HAP-1 (cell line): ENCODE data around the gene ST6GAL1.
"Not testable (repeated sequence)": the region's sequence is repeated elsewhere in the genome, so short reads cannot be mapped to it uniquely, and the experiment has no call there.

ENCODE experiments used
- DNase-seq, 2 experiments: peaks; one replicate each; pipeline ENCODE4 v3.0.0-alpha.2; 2016 to 2020; ENCODE audit warnings: low spot score in 2 of 2
- H3K27me3 ChIP-seq: fragments of 250-450 bp; sonication (Bioruptor Pico); 2 replicates; pipeline ENCODE4 v1.5.1; 2020; ENCODE audit warnings: low read depth, mild to moderate bottlenecking, moderate library complexity
- H3K36me3 ChIP-seq: fragments of 250-450 bp; sonication (Bioruptor Pico); replicated peaks from 2 replicates; pipeline ENCODE4 v1.5.1; 2020; ENCODE audit warnings: mild to moderate bottlenecking
- H3K4me1 ChIP-seq: fragments of 250-450 bp; sonication (Bioruptor Pico); 2 replicates; pipeline ENCODE4 v1.5.1; 2020; ENCODE audit warnings: mild to moderate bottlenecking
- H3K4me3 ChIP-seq: fragments of 250-450 bp; sonication (Bioruptor Pico); 2 replicates; pipeline ENCODE4 v1.5.1; 2020; ENCODE audit warnings: mild to moderate bottlenecking, moderate library complexity
- H3K9me3 ChIP-seq: fragments of 250-450 bp; sonication (Bioruptor Pico); 2 replicates; pipeline ENCODE4 v1.5.1; 2020; ENCODE audit warnings: mild to moderate bottlenecking, moderate library complexity
- in situ Hi-C: fragments of 300-500 bp; cut with MboI; formaldehyde crosslinking; loops from 3 replicates; pipeline ENCODE4 v1.14.3; 2020; ENCODE audit warnings: low sequenced_read_pairs, inconsistent platforms, mixed read lengths

Gene ST6GAL1, protein sequence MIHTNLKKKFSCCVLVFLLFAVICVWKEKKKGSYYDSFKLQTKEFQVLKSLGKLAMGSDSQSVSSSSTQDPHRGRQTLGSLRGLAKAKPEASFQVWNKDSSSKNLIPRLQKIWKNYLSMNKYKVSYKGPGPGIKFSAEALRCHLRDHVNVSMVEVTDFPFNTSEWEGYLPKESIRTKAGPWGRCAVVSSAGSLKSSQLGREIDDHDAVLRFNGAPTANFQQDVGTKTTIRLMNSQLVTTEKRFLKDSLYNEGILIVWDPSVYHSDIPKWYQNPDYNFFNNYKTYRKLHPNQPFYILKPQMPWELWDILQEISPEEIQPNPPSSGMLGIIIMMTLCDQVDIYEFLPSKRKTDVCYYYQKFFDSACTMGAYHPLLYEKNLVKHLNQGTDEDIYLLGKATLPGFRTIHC

DNA sequence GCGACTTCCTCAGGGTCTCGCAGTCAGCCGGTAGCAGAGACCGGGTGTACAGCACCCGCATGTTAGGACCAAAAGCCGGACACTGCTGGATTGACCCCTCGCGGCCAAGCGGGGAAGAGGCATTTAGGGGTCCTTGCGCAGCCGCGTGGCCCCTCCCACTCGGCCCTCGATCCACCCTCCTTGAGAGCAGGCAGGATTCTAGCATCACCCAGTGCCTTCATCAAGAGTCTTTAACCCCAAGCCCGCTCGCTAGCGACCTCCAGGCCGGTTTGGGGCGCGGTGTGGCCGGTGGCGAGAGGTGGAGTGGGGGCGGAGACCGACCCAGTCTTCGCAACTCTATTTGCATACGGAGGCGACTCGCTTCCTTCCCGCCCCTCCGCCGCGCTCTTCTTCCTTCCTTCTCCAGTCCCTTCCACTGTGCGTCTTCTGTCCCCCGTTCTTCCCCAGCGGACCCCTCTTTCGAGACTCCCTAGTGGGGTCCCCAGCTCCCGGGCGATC is at the start of gene ST6GAL1:
Gene ST6GAL1 (plus strand): TSS at position 384 of the 498 bp plus-strand sequence. CDS start 112,178 bp downstream, outside the sequence.
- in situ Hi-C loops = loop anchor here (5.0 to 10.0 kb wide), 2 partner anchors 45 to 83 kb away; no protein-coding TSS in a partner anchor
- no peaks in the 10 kb centered on the region for H3K9me3 ChIP-seq
- peak; percentile 86 to 92 for DNase-seq
- peaks cover 18% of the 10 kb centered on the region for H3K4me1 ChIP-seq
- H3K27me3 ChIP-seq = no peaks in the 10 kb centered on the region
- H3K36me3 ChIP-seq = peaks cover 28% of the 10 kb centered on the region
- peak within 1 kb of the TSS; percentile 91 for H3K4me3 ChIP-seq

DNA sequence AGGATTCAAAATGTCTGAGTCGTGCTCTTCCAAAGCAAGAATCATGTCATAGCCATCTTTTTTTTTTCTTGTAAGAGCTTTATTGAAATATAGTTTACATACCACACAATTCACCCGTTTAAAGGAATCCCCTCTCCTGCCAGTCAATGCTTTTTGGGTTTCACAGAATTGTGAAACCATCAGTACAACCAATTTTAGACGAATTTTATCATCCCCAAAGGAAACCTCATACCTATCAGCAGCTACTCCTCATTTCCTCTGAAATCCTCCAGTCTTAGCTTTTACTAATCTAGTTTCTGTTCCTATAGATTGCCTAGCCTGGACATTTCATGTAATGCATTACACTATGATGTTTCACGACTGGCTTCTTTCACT is 48.2 kb upstream of the ST6GAL1 start:
- Histone ChIP-seq H3K9me3 (no peaks in the 10 kb centered on the region), H3K4me3 (no peak overlapping the region), H3K4me1 (peaks cover 38% of the 10 kb centered on the region), H3K27me3 (no peaks in the 10 kb centered on the region), H3K36me3 (no peaks in the 10 kb centered on the region)
- in situ Hi-C loops = loop anchor here (10.0 kb wide), 1 partner anchor 53 kb away; the partner anchor contains the start of gene ST6GAL1
- DNase-seq = no peak

DNA sequence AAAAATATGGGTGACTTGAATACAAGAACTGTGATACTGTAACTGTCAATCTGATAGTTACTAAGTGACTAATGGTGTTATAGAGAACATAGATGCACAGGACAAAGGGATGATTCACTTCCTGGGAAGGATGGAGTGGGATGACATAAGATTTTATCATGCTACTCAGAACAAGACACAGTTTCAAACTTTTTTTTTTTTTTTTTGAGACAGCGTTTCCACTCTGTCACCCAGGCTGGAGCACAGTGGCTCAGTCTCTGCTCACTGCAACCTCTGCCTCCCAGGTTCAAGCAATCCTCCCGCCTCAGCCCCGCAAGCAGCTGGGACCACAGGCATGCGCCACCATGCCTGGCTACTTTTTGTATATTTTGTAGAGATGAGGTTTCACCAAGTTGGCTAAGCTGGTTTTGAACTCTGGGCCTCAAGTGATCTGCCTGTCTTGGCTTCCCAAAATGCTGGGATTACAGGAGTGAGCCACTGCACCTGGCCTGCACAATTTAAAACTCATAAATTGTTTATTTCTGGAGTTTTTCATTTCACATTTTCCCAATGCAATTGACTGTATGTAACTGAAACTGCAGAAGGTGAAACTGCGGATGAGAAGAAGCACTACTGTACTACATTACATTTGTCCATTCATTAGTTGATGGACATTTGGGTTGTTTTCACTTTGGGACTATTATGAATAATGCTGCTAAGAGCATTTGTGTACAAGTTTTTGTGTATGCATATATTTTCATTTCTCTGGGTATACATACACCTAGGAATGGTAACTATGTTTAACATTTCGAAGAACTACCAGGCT is 47.2 kb upstream of the ST6GAL1 start:
- no peaks in the 10 kb centered on the region for H3K9me3 ChIP-seq
- in situ Hi-C loops = loop anchor here (10.0 kb wide), 1 partner anchor 52 kb away; the partner anchor contains the start of gene ST6GAL1
- no peak for DNase-seq

DNA sequence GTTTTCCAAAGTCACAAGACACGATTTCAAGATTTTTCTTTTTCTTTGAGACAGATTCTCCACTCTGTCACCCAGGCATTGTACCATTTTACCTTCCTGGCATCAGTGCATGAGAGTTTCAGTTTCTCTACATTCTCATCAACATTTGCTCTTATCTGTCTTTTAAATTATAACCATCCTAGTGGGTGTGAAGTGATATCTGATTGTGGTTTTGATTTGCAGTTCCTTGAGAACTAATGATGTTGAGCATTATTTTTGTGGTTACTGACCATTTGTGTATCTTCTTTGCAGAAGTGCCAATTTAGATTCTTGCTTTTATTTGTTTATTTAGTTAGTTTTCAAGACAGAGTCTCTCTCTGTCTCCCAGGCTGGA is 46.7 kb upstream of the ST6GAL1 start:
- no peaks in the 10 kb centered on the region for H3K36me3 ChIP-seq
- no peaks in the 10 kb centered on the region for H3K9me3 ChIP-seq
- DNase-seq = no peak
- in situ Hi-C loops = loop anchor here (10.0 kb wide), 1 partner anchor 51 kb away; the partner anchor contains the start of gene ST6GAL1
- peaks cover 48% of the 10 kb centered on the region for H3K4me1 ChIP-seq
- H3K27me3 ChIP-seq = no peaks in the 10 kb centered on the region
- no peak overlapping the region for H3K4me3 ChIP-seq

More for the DNA sequence above, 47.2 kb upstream of the ST6GAL1 start:
- no peak overlapping the region for H3K4me3 ChIP-seq
- H3K27me3 ChIP-seq = no peaks in the 10 kb centered on the region
- H3K4me1 ChIP-seq = peaks cover 43% of the 10 kb centered on the region
- H3K36me3 ChIP-seq = no peaks in the 10 kb centered on the region

DNA sequence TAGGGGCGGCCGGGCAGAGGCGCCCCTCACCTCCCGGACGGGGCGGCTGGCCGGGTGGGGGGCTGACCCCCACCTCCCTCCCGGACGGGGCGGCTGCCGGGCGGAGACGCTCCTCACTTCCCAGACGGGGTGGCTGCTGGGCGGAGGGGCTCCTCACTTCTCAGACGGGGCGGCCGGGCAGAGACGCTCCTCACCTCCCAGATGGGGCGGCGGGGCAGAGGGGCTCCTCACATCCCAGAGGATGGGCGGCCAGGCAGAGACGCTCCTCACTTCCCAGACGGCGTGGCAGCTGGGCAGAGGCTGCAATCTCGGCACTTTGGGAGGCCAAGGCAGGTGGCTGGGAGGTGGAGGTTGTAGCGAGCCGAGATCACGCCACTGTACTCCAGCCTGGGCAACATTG is 45.5 kb upstream of the ST6GAL1 start:
- in situ Hi-C loops = loop anchor here (10.0 kb wide), 1 partner anchor 50 kb away; the partner anchor contains the start of gene ST6GAL1
- not testable (repeated sequence) for H3K27me3 ChIP-seq, H3K4me3 ChIP-seq, H3K9me3 ChIP-seq, DNase-seq, H3K36me3 ChIP-seq
- peaks cover 58% of the 10 kb centered on the region for H3K4me1 ChIP-seq

DNA sequence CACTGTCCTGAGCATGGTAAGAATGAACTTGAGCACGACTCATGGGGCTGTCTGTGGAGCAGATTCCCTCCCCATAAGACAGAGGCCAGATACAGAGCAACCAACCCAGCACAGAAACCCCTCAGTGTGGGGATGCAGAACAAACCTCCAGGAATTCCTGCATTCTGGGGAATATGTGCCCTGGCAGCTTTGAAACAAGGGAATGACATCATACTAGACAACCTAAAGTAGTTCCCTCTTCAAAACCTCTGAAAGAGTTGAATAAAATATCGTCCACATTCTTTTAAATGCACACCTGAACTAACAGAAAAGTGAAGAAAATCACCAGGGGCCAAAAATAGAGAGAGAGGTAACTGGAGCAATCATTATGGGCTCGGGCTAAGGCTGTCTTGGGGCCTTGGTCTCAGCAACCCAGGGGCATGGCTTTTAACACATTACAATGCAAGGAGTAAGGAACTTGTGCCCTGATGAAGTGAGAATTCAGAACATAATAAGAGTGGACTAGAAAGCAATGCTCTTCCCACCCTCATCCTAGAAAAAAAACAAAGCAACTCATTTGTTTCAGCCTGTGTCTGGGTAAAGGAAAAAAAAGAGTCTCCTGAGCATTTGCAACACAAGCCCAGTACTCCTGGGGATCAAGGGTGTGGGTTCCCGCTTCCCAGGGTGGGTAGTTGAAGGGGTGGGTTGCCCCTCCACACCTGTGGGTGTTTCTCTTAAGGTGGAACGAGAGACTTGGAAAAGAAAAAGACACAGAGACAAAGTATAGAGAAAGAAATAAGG is 43.9 kb upstream of the ST6GAL1 start:
- Histone ChIP-seq H3K27me3 (no peaks in the 10 kb centered on the region), H3K36me3 (no peaks in the 10 kb centered on the region), H3K9me3 (no peaks in the 10 kb centered on the region), H3K4me3 (no peak overlapping the region), H3K4me1 (peaks cover 70% of the 10 kb centered on the region)
- no peak for DNase-seq
- in situ Hi-C loops = loop anchor here (10.0 kb wide), 1 partner anchor 48 kb away; the partner anchor contains the start of gene ST6GAL1

DNA sequence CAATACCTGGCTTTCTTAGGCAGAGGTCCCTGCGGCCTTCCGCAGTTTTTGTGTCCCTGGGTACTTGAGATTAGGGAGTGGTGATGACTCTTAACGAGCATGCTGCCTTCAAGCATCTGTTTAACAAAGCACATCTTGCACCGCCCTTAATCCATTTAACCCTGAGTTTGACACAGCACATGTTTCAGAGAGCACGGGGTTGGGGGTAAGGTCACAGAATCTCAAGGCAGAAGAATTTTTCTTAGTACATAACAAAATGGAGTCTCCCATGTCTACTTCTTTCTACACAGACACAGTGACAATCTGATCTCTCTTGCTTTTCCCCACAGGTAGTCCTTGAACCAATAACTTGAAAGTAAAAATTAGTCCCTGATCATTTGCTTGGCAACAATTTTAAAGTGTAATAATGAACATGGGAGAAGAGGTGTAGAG is 42.8 kb upstream of the ST6GAL1 start:
- H3K4me1 ChIP-seq = peaks cover 65% of the 10 kb centered on the region
- in situ Hi-C loops = loop anchor here (10.0 kb wide), 1 partner anchor 47 kb away; the partner anchor contains the start of gene ST6GAL1
- not testable (repeated sequence) for H3K36me3 ChIP-seq, H3K4me3 ChIP-seq, H3K9me3 ChIP-seq, H3K27me3 ChIP-seq, DNase-seq

DNA sequence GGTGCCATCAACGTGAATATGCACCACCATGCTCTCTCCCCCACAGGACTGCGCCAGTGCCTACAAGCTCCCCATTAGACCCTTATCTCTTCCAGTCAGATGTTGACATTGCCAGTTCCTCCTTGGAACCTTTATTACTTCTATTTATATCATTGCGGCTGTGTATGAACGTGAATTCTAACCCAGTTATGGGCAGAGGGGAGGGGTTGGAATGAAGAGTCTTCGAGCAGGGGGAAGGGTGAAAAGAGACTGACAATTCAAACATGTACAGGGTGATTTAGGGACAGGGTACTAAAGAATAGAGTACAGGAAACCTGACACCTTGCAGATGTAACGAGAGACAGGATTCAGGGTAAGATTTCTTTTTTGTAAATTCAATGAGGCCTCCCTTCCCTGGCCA is 41.8 kb upstream of the ST6GAL1 start:
- Histone ChIP-seq H3K4me3 (no peak overlapping the region), H3K27me3 (no peaks in the 10 kb centered on the region)

DNA sequence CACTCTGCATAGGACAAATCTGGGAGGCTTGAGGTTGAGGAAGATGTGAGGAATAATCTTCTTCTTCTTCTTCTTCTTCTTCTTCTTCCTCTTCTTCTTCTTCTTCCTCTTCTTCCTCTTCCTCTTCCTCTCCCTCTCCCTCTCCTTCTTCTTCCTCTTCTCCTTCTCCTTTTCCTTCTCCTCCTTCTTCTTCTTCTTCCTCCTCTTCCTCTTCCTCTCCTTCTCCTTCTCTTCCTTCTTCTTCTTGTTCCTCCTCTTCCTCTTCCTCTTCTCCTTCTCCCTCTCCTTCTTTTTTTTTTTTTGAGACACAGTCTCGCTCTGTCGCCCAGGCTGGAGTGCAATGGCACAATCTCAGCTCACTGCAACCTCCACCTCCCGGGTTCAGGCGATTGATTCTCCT is 40.6 kb upstream of the ST6GAL1 start:
- in situ Hi-C loops = loop anchor here (10.0 kb wide), 1 partner anchor 45 kb away; the partner anchor contains the start of gene ST6GAL1
- peaks cover 70% of the 10 kb centered on the region for H3K4me1 ChIP-seq
- not testable (repeated sequence) for DNase-seq, H3K36me3 ChIP-seq, H3K9me3 ChIP-seq, H3K27me3 ChIP-seq, H3K4me3 ChIP-seq

More for the DNA sequence above, 41.8 kb upstream of the ST6GAL1 start:
- in situ Hi-C loops = loop anchor here (10.0 kb wide), 1 partner anchor 46 kb away; the partner anchor contains the start of gene ST6GAL1
- Histone ChIP-seq H3K36me3 (no peaks in the 10 kb centered on the region), H3K9me3 (no peaks in the 10 kb centered on the region), H3K4me1 (peaks cover 68% of the 10 kb centered on the region)
- peak; percentile 77 to 99 for DNase-seq

DNA sequence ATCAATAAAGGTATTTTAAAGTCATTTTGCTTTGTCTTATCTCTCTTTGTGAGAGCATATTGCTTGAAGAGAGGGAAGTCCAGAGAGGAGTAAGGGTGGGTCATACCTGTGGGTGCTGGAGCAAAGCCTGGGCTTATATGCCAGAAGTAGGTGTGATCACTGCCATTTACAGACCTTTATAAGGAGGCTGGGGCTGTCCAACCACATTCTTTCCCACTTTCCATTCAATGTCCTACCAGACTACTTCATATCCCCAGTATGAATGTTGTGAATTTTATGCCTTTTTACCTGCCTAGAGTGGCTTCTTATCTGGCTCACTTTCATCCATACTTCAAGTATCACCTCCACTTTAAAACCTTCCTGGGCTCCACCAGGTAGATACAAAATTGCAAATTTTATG is 39.4 kb upstream of the ST6GAL1 start:
- Histone ChIP-seq H3K36me3 (no peaks in the 10 kb centered on the region), H3K9me3 (no peaks in the 10 kb centered on the region), H3K27me3 (no peaks in the 10 kb centered on the region), H3K4me3 (no peak overlapping the region), H3K4me1 (peaks cover 77% of the 10 kb centered on the region)
- DNase-seq = no peak
- in situ Hi-C loops = no loop called here

DNA sequence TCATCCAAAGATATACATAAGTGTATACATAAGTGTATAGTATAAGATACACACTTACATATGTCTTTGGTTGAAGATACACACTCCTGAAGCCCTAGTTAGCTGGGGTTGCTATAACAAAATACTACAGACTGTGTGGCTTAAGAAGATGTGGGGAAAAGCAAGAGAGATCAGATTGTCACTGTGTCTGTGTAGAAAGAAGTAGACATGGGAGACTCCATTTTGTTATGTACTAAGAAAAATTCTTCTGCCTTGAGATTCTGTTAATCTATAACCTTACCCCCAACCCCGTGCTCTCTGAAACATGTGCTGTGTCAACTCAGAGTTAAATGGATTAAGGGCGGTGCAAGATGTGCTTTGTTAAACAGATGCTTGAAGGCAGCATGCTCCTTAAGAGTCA is 37.3 kb upstream of the ST6GAL1 start:
- peaks cover 78% of the 10 kb centered on the region for H3K4me1 ChIP-seq
- H3K4me3 ChIP-seq, DNase-seq, in situ Hi-C loops, H3K27me3 ChIP-seq, H3K36me3 ChIP-seq, H3K9me3 ChIP-seq: not testable (repeated sequence)

DNA sequence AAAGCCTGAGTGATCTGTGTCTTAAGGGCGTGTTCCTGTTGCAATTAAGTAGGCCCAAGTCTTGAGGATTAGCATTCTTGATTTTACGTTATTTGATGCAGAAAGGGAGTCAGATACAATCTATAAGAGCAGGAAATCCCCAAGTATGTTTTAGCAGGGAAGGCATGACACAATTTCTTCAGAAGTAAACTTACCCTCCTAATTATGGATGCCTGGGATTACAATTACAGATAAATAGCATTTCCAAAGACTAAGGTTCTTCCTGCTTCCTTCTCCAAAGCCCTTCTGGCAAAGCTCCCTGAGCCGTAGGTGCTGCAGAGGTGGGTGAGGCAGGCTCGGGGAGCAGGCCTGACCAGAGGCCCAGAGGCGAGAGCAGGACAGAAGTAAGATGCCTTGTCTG is 34.9 kb upstream of the ST6GAL1 start:
- DNase-seq = peak; percentile 80 to 95
- H3K36me3 ChIP-seq = no peaks in the 10 kb centered on the region
- no peaks in the 10 kb centered on the region for H3K9me3 ChIP-seq
- in situ Hi-C loops = no loop called here
- no peaks in the 10 kb centered on the region for H3K27me3 ChIP-seq
- H3K4me1 ChIP-seq = peaks cover 58% of the 10 kb centered on the region
- no peak overlapping the region for H3K4me3 ChIP-seq

DNA sequence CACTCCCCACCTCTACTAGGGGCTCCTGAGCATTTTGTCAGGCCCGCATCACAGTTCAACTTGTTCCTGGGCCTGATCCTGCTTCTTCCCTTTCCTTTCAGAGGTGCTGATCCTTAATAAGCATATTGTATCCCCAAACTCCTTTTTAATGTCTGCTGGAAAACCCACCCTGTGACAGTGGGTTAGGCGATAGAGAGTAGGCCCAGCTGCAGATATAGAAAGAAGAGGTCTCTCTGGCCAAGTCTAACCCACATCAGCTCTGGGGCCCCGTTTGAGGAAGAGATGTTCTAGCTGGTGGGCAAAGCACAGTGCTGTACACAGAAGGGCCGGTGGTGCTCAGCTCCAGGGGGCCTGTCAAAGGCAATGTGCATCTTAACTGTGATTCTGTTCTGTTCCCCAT is 34.3 kb upstream of the ST6GAL1 start:
- Histone ChIP-seq H3K4me1 (peaks cover 53% of the 10 kb centered on the region), H3K36me3 (no peaks in the 10 kb centered on the region), H3K27me3 (no peaks in the 10 kb centered on the region), H3K9me3 (no peaks in the 10 kb centered on the region), H3K4me3 (no peak overlapping the region)
- in situ Hi-C loops = no loop called here
- no peak for DNase-seq
